HG02943 (cell line): Measurements from ENCODE around the gene DBF4B.
"Not testable (repeated sequence)": the region's sequence is repeated elsewhere in the genome, so short reads cannot be mapped to it uniquely, and the experiment has no call there.

Source experiments
- ATAC-seq: cut with Tn5 transposase; IDR thresholded peaks from one replicate; pipeline ENCODE4 v1.9.1; 2021; ENCODE audit warnings: mild to moderate bottlenecking, low read depth, moderate library complexity; ENCODE audit not compliant: unreplicated experiment

DBF4B gene, protein sequence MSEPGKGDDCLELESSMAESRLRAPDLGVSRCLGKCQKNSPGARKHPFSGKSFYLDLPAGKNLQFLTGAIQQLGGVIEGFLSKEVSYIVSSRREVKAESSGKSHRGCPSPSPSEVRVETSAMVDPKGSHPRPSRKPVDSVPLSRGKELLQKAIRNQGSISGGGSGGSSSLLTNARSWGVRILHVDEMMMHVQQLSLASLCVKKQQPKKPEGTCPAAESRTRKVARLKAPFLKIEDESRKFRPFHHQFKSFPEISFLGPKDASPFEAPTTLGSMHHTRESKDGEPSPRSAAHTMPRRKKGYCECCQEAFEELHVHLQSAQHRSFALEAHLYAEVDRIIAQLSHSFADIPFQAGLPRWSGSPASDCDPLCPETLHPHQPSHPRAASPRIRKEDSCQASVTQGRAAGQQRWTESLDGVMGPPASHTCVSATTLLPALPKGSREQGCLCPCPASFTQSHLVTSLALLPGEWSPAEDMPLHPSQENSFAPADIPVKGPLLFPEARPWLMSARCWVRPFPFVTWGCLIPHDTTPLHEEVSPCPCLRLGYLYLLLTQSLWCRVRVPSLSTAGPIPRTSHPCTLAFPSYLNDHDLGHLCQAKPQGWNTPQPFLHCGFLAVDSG

DNA sequence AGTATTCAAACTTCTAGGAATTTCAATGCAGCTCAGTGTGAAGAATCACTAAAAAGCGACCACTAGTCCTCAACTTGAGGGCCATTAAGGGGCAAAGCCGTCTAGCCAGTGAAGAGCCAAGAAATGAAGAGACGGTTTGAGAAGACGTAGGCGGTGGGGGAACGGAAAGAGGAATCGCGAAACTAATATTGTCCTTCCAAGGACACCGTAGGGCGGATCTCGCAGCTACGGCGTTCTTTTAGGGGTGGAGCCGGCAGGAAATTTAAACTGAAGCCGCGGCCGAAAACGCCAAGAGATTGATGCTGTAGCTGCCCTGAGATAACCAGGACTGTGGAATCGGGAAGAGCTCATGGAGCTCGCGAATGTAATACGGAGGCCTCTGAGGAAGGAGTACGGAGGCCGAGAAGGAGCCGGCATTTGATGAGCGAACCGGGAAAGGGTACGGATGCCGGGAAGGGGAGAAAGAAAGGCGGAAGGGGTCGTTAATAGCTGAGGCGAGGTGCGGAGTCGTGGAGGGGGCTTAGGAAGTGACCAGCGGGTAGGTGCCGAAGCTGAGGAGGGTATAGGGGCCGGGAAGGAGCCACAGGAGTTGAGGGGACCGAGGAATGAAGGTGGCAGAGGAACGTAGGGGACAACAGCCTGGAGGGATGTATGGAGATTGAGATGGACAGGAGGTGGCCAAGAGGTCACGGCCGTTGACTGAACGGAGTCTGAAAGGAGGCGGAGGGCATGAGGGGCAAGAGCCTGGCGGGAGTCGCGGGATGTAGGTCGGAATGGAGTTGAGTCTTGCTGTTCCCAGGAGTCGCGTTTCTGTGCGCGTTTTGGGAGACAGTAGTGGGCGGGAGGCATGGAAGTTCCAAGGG is at the start of gene DBF4B:
TSS of gene DBF4B (plus strand) at position 265 of the 863 bp plus-strand sequence. CDS start at position 421, 156 bp downstream.
- no peak for ATAC-seq

DNA sequence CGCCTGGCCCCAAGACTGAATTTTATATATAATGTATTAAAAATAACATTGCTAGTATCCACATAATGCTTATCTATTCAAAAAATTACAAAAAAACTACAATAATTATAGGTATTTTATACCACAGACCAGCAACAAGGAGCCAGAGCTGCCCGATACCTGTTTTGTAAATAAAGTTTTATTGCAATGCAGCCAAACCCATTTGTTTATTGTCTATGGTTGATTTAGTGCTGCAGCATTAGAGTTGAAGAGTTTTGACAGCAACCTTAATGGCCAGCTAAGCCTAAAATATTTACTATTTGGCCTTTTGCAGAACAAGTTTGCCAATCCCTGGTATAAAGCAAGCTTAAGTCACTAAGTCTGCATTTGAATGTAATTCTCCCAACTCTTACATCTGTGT is 46.6 kb upstream of the DBF4B start:
- no peak for ATAC-seq

DNA sequence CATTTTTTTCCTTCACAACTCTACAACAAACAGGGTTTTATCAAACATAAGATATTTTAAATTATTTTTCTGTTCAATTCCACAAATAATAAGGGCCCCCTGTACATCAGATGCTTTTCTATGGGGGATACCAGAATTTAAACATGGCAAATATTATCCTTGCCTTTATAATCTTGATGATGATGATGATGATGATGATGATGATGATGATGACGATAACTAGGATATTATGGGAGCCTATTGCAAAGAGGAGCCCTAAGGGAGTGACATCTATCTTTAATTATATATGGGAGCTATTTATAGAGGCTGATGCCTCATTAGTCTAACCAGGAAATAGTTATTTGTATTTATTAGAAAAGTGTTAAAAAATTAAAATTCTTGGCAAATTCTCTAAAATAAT is 45.4 kb upstream of the DBF4B start:
- no peak for ATAC-seq

DNA sequence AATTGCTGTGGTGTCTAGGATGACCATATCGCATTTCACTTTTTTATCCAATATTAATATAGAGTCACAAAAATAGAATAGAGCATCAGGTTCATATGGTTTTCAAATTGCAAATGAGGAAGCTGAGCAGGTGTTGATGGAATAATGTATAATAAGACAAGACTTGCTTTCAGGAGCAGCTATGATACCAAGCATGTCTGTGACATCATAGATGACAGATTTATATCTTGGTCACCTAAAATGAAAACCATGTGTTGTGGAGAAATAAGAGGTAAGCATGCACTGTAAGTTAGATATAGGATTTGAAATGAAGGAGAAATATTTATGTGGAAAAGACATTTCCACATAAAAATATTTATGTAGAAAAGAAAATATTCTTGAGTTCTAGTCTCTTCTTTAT is 43.6 kb upstream of the DBF4B start:
- no peak for ATAC-seq

DNA sequence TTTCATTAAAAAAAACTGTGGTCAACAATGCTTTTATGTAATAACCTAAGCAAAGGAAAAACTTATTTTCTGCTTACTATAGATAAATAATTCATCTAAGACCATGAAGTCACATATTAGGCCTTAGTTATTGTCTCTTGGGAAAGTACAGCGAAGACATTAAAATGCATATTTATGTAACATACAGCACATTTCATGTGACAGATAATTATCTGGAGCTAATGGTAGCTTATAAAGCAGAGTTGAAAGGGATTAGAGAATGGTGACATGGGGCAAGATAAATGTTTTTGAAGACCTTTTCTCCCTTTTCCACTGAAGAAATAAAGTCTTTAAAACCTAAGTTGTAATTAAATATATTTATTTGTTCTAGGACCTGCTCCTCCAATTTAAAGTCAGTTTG is 42.5 kb upstream of the DBF4B start:
- ATAC-seq: no peak

DNA sequence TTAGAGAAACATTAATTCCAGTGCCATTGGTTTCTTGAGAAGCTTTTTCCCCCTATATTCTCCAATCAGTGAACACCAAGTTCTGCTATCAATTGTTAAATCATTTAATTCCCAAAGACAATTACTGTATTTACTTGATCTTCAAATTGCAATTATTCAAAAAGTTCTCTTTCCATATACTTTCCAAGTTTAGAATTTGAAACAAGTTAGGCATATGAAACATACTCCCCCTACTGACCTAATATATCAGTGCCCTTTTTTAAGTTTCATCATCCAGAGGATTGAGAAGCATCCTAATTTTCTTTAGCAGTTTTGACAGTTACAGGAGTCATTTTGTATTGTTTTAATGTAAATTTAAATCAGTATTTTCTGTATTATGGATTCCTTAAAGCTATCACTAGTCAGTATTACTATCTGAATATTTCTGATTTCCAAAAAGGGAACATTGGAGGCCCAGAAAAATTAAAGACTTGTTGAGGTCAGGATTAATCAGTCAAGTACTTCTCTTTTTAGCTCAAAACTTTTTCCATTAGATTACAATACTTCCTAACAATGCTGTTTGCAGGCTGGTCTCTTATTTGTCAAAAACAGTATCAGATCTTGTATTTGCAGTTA is 35.9 kb upstream of the DBF4B start:
- no peak for ATAC-seq

DNA sequence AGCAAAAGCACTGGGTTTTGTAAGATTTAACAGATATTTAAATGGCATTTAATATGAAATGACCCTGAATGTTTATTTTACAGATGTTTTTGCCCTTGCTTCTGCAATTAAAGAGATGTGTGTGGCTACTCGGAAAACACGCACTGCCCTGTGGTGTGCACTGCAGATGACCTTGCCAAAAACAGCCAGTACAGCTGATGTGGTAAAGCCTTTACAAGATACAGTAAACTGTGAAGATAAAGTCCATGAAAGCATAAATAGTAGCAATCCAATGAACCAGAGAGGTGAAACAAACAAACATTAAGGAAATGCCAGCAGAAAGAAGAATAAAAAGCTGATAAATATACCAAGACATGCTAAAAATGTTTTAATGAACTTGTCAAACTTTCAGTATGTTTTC is 34.6 kb upstream of the DBF4B start:
- no peak for ATAC-seq

DNA sequence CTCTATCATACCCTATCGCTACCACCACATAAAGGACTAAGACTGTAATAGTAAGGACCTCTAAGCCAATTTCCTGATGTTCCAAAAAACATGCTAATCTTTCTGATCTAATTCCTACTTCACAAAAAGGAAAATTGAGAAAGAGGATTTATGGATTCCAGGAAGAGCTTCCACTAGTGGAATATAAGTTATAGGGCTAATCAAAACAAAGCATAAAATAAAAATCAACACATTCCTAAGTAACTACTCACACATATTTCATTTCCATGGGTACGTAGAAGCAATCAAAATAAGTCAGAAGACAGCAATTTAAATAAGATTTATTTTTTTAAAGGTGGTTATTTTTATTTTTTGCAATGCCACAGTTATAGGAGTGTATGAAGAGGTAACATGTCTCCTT is 31.3 kb upstream of the DBF4B start:
- ATAC-seq: no peak

DNA sequence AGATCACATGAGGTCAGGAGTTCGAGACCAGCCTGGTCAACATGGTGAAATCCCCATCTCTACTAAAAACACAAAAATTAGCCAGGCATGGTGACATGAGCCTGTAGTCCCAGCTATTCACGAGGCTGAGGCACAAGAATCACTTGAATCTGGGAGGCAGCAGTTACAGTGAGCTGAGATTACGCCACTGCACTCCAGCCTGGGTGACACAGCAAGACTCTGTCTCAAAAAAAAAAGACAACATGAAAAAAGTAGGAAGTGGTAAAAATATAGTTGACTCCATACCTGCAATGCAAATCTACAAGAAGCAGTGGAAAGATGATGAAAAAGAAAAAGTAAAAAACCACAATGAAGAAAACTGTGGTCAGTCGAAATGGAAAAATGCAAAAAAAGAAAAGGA is 25.2 kb upstream of the DBF4B start:
- ATAC-seq: not testable (repeated sequence)

DNA sequence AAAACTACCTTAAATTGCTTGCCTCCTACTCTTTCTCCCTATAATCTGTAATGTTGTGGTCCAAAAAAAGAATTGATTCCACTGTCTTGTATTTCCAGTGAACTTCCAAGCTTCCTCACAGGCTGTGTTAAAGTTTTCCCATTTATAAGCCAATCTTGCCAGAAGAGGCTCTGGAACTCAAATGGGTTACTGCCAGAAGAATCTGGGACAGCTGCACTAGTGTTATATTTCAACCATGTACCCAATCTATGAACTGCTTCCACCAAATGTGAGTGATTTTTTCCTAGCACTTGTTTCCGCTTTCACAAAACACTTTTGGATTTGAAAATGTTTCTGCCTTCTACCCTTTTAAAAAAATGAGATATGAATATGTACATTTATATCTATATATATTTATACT is 20.7 kb upstream of the DBF4B start:
- ATAC-seq: no peak

DNA sequence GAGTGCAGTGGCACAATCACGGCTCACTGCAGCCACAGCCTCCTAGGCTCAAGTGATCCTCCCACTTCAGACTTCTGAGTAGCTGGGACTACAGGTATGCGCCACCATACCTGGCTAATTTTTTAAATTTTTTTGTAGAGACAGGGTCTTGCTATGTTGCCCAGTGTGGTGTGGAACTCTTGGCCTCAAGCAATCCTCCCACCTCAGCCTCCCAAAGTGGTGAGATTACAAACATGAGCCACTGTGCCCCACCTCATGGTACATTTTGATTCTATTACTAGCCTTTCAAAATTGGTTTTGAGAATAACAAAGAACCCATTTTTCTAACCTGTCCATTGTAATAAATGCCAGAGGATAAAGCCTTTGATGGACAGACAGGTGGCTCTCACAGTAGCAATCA is 20.3 kb upstream of the DBF4B start:
- ATAC-seq: no peak

DNA sequence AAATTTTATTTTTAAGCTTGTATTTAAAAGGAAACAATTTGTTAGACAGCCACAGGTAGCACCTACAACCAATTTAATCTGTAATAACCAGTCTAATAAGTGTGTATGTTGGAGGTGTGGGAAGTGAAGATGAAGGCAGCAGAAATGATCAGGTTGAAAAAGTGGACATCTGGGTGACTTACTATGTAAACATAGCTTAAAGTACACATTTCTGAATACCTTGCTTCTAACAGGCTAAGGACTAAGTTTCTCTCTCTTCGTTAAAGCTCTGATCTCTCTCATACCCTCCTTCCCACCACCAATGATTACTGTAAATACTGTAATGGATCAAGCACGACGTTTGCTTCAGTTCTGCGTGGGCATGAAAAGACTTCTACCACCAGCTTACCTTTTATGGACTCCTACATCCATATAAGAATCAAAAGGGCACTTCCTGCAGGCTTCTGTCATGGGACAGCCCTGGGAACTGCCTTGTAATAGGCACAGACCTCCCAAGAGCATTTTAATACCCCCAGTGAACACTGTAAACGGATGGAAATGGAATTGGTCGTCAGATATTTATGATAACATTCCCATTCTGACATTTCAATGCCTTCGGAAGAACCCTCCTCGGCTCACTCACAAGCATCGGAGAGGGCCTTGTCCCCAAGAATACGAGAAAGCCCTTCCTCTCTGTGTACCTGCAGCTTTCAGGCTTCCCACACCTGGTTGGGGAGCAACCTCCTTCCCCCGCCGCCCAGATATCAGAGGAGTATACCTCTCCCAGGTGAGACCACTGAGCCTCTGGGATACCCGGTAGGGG is 19.6 kb upstream of the DBF4B start:
- ATAC-seq: no peak

DNA sequence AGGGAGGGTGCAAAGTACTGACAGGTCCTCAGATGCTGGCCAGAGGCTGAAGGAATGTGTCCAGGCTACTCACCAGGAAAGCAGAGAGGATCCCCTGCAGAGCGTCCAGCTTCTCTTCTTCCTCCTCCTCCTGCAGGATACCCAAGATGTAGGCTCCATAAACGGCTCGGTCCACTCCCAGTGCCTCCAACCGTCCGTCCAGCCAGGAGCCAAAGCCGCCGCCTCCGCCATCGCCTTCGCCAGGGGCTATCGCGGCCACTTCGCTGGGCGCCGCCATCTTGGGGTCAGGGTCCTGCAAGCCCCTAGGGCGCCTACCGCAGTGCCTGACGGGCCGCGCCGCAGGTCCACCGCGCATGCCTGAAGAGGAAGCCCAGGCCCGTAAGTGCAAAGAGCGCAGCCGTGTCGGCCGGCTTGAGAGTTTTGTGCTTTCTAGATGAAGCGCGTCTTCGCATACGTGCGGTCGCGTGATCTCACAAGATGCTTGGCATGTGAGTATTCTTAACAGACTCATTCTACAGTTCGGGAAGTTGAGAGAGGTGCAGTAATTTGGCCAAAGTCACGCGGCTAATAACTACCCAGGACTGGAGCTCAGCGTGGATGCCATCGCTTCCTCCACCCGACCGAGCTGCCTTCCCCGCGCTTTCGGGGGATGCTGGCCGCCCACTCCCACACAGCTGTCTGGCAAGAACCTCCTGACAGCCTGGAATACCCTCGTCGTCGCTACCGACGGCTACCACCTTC is 18.8 kb upstream of the DBF4B start, which contains the start of gene CCDC43:
TSS of gene CCDC43 (minus strand) at position 300 of the 741 bp plus-strand sequence. CDS start at position 277, 23 bp downstream.
- ATAC-seq: peak; percentile 89

DNA sequence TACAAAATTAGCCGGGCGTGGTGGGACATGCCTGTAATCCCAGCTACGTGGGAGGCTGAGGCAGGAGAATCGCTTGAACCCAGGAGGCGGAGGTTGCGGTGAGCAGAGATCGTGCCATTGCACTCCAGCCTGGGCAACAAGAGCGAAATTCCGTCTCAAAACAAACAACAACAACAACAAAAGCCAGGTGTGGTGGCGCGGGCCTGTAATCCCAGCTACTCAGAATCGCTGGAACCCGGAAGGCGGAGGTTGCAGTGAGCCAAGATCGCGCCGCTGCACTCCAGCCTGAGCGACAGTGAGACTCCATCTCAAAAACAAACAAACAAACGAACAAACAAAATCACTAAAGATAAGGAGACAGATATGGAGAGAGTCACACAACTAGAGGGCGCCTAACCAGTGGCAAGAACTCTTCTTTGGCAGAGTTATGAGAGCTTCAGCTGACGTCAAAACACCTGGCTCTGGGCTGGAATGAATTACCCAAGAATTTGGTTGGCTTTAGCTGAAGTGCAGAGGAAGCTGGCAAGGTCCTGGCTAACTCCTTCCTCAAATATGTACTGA is 17.6 kb upstream of the DBF4B start:
- not testable (repeated sequence) for ATAC-seq

DNA sequence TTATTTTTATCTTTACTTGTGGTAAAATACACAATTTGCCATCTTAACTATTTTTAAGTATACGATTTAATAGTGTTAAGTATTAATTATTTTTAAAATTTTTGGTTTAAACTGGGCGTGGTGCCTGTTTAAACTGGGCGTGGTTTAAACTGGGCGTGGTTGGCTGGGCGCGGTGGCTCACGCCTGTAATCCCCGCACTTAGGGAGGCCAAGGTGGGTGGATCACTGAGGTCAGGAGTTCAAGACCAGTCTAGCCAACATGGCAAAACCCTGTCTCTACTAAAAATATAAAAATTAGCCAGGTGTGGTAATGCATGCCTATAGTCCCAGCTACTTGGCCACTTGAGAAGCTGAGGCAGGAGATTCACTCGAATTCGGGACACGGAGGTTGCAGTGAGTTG is 14.9 kb upstream of the DBF4B start:
- ATAC-seq: no peak

DNA sequence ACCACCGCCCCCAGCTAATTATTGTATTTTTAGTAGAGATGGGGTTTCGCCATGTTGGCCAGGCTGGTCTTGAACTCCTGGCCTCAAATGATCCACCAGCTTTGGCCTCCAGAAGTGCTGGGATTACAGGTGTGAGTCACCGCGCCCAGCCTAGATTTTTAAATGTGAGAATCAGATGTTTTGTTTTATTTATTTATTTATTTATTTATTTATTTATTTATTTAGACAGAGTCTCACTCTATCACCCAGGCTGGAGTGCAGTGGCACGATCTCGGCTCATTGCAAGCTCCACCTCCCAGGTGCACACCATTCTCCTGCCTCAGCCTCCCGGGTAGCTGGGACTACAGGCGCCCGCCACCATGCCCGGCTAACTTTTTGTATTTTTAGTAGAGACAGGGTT is 8.2 kb upstream of the DBF4B start:
- not testable (repeated sequence) for ATAC-seq

DNA sequence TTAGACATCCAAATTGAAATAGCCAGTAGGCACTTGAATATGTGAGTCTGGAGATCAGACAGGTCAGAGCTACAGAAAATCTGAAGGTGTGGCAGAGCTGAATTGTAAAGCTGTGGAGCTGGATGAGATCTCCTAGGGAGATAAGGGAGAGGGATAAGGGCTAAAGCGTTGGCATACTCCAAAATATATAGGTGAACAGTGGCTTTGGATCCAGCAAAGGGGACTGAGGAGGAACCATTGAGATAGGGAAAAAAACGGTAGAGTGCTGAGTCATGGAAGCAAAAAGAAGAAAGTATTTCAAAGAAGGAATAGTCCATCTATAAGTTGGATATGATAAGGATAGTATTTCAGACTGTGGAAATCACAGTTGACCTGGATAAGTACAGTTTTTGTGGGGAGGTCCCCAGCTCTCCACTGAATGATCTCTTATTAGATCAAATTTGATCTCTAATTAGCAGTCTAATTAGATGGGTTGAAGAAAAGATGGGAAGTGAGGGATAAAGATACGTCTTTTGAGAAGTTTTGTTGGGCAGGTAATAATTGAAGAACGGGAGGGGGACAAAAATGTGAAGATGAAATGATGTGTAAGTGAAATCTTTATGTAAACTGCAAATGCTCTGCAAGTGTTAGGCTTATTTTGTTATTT is 587 bp upstream of the DBF4B start:
- no peak for ATAC-seq

DNA sequence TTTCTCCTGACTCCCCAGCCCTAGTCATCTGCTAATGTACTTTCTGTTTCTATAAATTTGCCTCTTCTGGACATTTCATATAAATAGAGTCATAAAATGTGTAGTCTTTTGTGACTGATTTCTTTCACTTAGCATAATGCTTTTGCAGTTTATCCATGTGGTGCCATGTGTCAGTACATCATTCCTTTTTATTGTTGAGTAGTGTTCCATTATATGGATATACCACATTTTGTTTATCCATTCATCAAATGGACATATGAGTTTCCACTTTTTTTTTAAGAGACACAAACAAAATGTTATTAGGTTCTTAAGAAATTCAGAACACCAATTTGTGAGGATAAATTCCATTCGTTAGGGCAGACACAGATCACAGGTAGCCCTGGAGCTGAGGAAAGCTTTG is 11.0 kb downstream of the DBF4B start:
- no peak for ATAC-seq
